Caco-2 (cell line): Measurements from ENCODE around the gene IQSEC1. TPM values are rescaled to one million over a fixed set of nuclear protein-coding genes. Genes with fewer than 3 reads are reported as not detected.

Experiments used
- BruUV-seq: library from RNA; stranded (reverse); fragments of 400-500 nt; replicated peaks from 2 replicates; lab custom pipeline; 2021; lab: Mats Ljungman, UMichigan
- CTCF ChIA-PET: fragments of 300-600 bp; sonication (Branson Sonifier 250); formaldehyde crosslinking; loops from one replicate; lab custom pipeline; 2022; ENCODE audit warnings: antibody characterized with exemption; lab: Charles Lee
- POLR2A ChIA-PET: fragments of 300-600 bp; sonication (Branson Sonifier 250); formaldehyde crosslinking; loops from one replicate; lab custom pipeline; 2022; ENCODE audit warnings: antibody characterized with exemption; lab: Charles Lee
- DNase-seq, 2 experiments: peaks; one replicate each; pipeline versions ENCODE4 v3.0.0 to v3.0.0-alpha.2; 2020 to 2022
- H3K27me3 ChIP-seq: replicated peaks from 2 replicates; pipeline ENCODE4 v1.6.0; 2011; ENCODE audit warnings: low read length; ENCODE audit not compliant: control insufficient read depth, insufficient read depth
- H3K36me3 ChIP-seq: 2 replicates; pipeline ENCODE4 v1.5.1; 2011; ENCODE audit warnings: low read length; ENCODE audit not compliant: control insufficient read depth, insufficient read depth
- H3K4me1 ChIP-seq: fragments of 250-450 bp; sonication (Bioruptor Pico); 2 replicates; pipeline ENCODE4 v1.5.1; 2020; ENCODE audit warnings: mild to moderate bottlenecking
- H3K4me3 ChIP-seq: 2 replicates; pipeline ENCODE4 v1.5.1; 2011; ENCODE audit warnings: low read depth, mild to moderate bottlenecking, control low read depth, low read length
- H3K9me3 ChIP-seq: fragments of 250-450 bp; sonication (Bioruptor Pico); 2 replicates; pipeline ENCODE4 v1.5.1; 2020; ENCODE audit warnings: mild to moderate bottlenecking, moderate library complexity
- H3K27ac Mint-ChIP-seq: one replicate; pipeline ENCODE4 v1.8.0; 2022; ENCODE audit warnings: mixed read lengths; ENCODE audit not compliant: unreplicated experiment
- H3K27me3 Mint-ChIP-seq: one replicate; pipeline ENCODE4 v1.8.0; 2022; ENCODE audit warnings: mixed read lengths; ENCODE audit not compliant: insufficient read depth, unreplicated experiment
- H3K36me3 Mint-ChIP-seq: one replicate; pipeline ENCODE4 v1.8.0; 2022; ENCODE audit warnings: mild to moderate bottlenecking, mixed read lengths; ENCODE audit not compliant: insufficient read depth, unreplicated experiment
- H3K4me1 Mint-ChIP-seq: one replicate; pipeline ENCODE4 v1.8.0; 2022; ENCODE audit warnings: low read depth, mixed read lengths; ENCODE audit not compliant: unreplicated experiment
- H3K4me3 Mint-ChIP-seq: one replicate; pipeline ENCODE4 v1.8.0; 2022; ENCODE audit warnings: mild to moderate bottlenecking, moderate library complexity, mixed read lengths; ENCODE audit not compliant: unreplicated experiment
- H3K9me3 Mint-ChIP-seq: one replicate; pipeline ENCODE4 v1.8.0; 2022; ENCODE audit warnings: mixed read lengths; ENCODE audit not compliant: unreplicated experiment
- intact Hi-C: fragments of 100-400 bp; cut with micrococcal nuclease; formaldehyde crosslinking; loops from one replicate; pipeline ENCODE4 v1.10.0; 2022; ENCODE audit not compliant: unreplicated experiment
- total RNA-seq: library from RNA; stranded (reverse); gene quantifications from 2 replicates; pipeline ENCODE4 v1.2.3, GENCODE V29; 2022
- TF ChIP-seq, protein P1 (sequence below), 2 experiments: fragments of 200-600 bp in 1 of 2; IDR thresholded peaks; 1 replicate in 1 of 2; 2 replicates in 1 of 2; pipeline versions ENCODE4 v1.5.1 to v1.8.0; 2011 to 2022; ENCODE audit warnings: antibody characterized with exemption in 1 of 2, control low read depth in 1 of 2, inconsistent platforms in 1 of 2, low read depth in 1 of 2, low read length in 1 of 2, mild to moderate bottlenecking in 1 of 2, moderate library complexity in 1 of 2; ENCODE audit not compliant: insufficient read depth in 1 of 2, severe bottlenecking in 1 of 2, unreplicated experiment in 1 of 2

Gene IQSEC1
- total RNA-seq, 1 experiment from 2014 or later = 40.0 TPM

DNA sequence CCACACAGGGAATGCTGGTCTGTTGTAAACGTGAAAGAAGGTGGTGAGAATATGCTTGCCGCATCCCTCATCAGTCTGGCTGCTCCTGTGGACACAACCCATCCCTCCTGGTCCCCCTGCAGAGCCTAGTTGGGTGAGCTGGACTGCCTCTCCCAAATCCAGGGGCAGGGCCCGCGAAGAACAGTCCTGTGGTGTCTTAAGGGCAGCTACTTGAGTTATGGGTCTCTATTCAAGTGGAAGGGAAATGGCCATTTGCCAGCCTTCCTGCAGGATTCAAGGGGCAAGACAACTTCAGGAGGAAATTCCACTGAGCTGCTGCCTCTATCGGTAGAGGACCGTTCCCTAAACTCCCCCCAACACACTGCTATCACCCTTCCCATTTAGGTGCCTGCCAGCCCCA lies 98.9 kb downstream of the IQSEC1 start:
- Mint-ChIP-seq H3K4me1 (no peaks in the 10 kb centered on the region), H3K36me3 (no peaks in the 10 kb centered on the region), H3K27me3 (no peaks in the 10 kb centered on the region), H3K9me3 (no peaks in the 10 kb centered on the region), H3K4me3 (no peak overlapping the region), H3K27ac (no peak overlapping the region)
- no TSS peak for BruUV-seq
- Histone ChIP-seq H3K27me3 (no peaks in the 10 kb centered on the region), H3K9me3 (no peaks in the 10 kb centered on the region), H3K4me3 (no peak overlapping the region), H3K36me3 (no peaks in the 10 kb centered on the region), H3K4me1 (no peaks in the 10 kb centered on the region)
- ChIA-PET POLR2A (no interaction called here), CTCF (no interaction called here)
- TF ChIP-seq, protein P1, sequence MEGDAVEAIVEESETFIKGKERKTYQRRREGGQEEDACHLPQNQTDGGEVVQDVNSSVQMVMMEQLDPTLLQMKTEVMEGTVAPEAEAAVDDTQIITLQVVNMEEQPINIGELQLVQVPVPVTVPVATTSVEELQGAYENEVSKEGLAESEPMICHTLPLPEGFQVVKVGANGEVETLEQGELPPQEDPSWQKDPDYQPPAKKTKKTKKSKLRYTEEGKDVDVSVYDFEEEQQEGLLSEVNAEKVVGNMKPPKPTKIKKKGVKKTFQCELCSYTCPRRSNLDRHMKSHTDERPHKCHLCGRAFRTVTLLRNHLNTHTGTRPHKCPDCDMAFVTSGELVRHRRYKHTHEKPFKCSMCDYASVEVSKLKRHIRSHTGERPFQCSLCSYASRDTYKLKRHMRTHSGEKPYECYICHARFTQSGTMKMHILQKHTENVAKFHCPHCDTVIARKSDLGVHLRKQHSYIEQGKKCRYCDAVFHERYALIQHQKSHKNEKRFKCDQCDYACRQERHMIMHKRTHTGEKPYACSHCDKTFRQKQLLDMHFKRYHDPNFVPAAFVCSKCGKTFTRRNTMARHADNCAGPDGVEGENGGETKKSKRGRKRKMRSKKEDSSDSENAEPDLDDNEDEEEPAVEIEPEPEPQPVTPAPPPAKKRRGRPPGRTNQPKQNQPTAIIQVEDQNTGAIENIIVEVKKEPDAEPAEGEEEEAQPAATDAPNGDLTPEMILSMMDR (IDR thresholded peaks at IDR 0.05; ENCODE audit: insufficient read depth in 1 of 2, low read depth in 1 of 2, low read length in 1 of 2, severe bottlenecking in 1 of 2, unreplicated experiment in 1 of 2) = no peak
- intact Hi-C loops = no loop called here
- no peak for DNase-seq

DNA sequence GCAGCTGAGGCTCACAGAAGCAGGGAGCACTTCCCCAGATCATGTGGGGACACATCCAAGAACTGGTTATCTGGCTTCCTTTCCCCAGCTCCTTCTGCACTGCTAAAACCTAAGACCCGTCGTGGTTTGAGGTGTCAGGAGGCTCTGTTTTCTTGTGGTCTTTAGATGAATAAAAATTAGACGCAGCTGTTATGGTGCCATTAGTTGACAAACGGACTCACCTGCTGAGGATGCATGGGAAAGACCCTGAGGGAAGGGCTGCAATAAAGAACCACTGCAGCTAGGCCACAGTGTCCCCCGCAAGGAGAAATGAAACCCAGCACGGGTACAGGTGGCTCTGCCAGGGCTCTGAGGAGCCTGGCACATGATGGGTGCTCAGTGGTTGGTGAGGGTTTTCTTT lies 99.4 kb downstream of the IQSEC1 start:
- TF ChIP-seq, protein P1 (IDR thresholded peaks at IDR 0.05; ENCODE audit: insufficient read depth in 1 of 2, low read depth in 1 of 2, low read length in 1 of 2, severe bottlenecking in 1 of 2, unreplicated experiment in 1 of 2) = no peak
- Mint-ChIP-seq H3K27ac (no peak overlapping the region), H3K9me3 (no peaks in the 10 kb centered on the region), H3K4me1 (no peaks in the 10 kb centered on the region), H3K36me3 (no peaks in the 10 kb centered on the region), H3K27me3 (no peaks in the 10 kb centered on the region), H3K4me3 (no peak overlapping the region)
- CTCF ChIA-PET = interaction anchor here (1.4 kb wide), 1 partner anchor 21 kb away, joined by 5 read pairs; no protein-coding TSS in a partner anchor
- no peak for DNase-seq
- H3K4me3 ChIP-seq = no peak overlapping the region
- H3K27me3 ChIP-seq = no peaks in the 10 kb centered on the region
- H3K9me3 ChIP-seq = no peaks in the 10 kb centered on the region
- no peaks in the 10 kb centered on the region for H3K36me3 ChIP-seq
- POLR2A ChIA-PET = no interaction called here
- intact Hi-C loops = no loop called here
- H3K4me1 ChIP-seq = no peaks in the 10 kb centered on the region
- no TSS peak for BruUV-seq

DNA sequence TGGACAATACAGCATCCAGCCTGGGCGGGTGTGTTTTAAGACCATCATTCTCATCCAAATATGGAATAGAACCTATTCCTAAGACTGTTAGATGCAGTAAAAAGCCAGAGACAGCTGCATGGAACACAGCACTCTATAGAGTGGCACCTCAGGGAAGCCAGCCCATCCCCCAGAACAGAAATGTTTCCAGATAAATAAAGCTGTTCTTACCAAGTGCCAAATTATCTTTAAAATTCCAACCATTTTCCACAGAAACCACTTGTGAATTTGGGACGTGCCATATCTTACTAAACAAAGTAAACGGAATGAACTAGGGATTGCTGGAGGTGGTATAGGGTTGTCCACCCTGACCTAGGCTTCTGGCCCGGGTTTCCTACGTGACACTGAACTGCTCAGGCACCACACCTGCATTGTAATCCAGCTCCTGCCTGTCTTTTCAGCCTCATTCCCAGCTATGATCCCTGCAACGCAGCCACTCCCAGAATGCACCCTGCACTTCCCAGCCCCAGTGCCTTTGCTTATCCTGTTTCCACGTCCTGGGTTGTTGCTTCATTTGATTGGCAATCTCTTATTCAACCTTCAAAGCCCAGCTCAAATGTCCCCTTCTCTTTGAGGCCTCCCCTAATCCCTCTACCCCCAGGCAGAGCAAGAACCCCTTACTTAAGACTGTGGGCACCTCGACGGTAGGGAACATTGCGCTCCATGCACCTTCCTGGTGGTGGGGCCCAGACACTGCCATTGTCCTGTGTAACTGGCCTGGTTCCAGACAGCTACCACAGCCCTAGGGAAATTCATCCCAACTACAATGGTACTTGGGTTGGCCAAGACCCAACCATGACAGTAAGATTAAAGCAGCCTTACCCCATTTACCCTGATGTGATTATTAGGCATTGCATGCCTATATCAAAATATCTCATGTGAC lies 100.2 kb downstream of the IQSEC1 start:
- CTCF ChIA-PET = interaction anchor here (1.4 kb wide), 1 partner anchor 22 kb away, joined by 5 read pairs; no protein-coding TSS in a partner anchor
- Histone ChIP-seq H3K27me3 (no peaks in the 10 kb centered on the region), H3K4me1 (peaks cover 1% of the 10 kb centered on the region; the same call in 1 of the 2 replicates), H3K9me3 (no peaks in the 10 kb centered on the region), H3K36me3 (no peaks in the 10 kb centered on the region), H3K4me3 (no peak overlapping the region)
- no peaks in the 10 kb centered on the region for H3K9me3 Mint-ChIP-seq
- no peaks in the 10 kb centered on the region for H3K36me3 Mint-ChIP-seq
- H3K4me3 Mint-ChIP-seq = no peak overlapping the region
- POLR2A ChIA-PET = no interaction called here
- peaks cover 6% of the 10 kb centered on the region for H3K4me1 Mint-ChIP-seq
- peak overlapping the region; percentile 54 for H3K27ac Mint-ChIP-seq
- DNase-seq = no peak
- no peaks in the 10 kb centered on the region for H3K27me3 Mint-ChIP-seq
- intact Hi-C loops = no loop called here
- TF ChIP-seq, protein P1 (IDR thresholded peaks at IDR 0.05; ENCODE audit: insufficient read depth in 1 of 2, low read depth in 1 of 2, low read length in 1 of 2, severe bottlenecking in 1 of 2, unreplicated experiment in 1 of 2) = no peak
- no TSS peak for BruUV-seq
